Testis (tissue), 2 donors: ENCODE results near the gene VMAC.

Experiments
- POLR2A ChIP-seq: fragments of 450-650 bp; IDR thresholded peaks from one replicate; pipeline ENCODE4 v1.6.1; 2017; ENCODE audit warnings: antibody characterized with exemption, mild to moderate bottlenecking, moderate library complexity
- TF ChIP-seq, protein P1 (sequence below), 3 experiments: fragments of 450-650 bp in 2 of 3; fragments of 200-600 bp in 1 of 3; sonication (generic) in 1 of 3; IDR thresholded peaks; one replicate each; pipeline ENCODE4 v1.5.1; 2016 to 2019; ENCODE audit warnings: antibody characterized with exemption in 3 of 3, mild to moderate bottlenecking in 2 of 3, moderate library complexity in 1 of 3

DNA sequence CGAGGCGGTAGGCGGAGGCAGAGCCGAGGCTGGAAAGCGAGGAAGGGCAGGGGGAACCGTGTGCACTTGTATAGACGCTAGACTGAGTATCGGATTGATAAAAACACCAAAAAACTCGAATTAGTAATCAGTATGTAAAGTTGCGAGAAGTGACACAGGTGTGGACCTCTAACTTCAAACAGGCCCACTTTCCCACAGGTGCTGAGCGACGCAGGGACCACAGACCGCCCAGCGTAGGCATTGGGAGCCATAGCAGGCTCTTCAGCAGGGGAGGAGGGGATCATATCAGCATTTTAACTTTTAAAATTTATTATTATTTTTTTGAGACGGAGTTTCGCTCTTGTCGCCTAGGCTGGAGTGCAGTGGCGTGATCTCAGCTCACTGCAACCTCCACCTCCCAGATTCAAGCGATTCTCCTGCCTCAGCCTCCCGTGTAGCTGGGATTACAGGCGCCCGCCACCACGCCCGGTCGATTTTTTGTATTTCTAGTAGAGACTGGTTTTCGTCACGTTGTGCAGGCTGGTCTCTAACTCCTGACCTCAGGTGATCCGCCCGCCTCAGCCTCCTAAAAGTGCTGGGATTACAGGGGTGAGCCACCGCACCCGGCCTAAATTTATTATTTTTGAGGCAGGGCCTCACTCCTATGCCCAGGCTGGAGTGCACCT lies 574 bp downstream of the VMAC start:
- no peak for TF ChIP-seq POLR2A
- TF ChIP-seq, protein P1, sequence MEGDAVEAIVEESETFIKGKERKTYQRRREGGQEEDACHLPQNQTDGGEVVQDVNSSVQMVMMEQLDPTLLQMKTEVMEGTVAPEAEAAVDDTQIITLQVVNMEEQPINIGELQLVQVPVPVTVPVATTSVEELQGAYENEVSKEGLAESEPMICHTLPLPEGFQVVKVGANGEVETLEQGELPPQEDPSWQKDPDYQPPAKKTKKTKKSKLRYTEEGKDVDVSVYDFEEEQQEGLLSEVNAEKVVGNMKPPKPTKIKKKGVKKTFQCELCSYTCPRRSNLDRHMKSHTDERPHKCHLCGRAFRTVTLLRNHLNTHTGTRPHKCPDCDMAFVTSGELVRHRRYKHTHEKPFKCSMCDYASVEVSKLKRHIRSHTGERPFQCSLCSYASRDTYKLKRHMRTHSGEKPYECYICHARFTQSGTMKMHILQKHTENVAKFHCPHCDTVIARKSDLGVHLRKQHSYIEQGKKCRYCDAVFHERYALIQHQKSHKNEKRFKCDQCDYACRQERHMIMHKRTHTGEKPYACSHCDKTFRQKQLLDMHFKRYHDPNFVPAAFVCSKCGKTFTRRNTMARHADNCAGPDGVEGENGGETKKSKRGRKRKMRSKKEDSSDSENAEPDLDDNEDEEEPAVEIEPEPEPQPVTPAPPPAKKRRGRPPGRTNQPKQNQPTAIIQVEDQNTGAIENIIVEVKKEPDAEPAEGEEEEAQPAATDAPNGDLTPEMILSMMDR (IDR thresholded peaks at IDR 0.05), result no peak
